ENCODE results near the gene CAP2. TPM values are rescaled to one million over a fixed set of nuclear protein-coding genes. Genes with fewer than 3 reads are reported as not detected.

Gene CAP2
- total RNA-seq, 1 experiment from 2014 or later: 11.5 TPM

DNA sequence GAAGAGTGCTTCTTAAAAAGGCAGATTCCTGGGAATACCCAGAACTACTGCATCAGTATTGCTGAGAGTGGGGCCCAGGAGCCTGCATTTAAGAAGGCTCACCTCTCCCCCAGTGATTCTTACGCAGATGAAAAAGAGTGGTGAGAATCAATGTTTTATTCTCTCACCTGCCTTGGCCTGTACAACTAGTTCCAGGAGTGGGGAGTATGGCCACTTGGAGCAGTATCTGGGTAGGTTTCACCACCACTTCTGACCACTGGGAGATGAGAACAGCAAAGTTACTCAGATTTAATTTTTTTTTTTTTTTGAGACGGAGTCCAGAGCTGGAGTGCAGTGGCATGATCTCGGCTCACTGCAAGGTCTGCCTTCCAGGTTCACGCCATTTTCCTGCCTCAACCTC lies 16.9 kb downstream of the CAP2 start:
- H3K9me3 ChIP-seq (ENCODE audit: control insufficient read depth, low read depth, low read length): no peaks in the 10 kb centered on the region
- Mint-ChIP-seq H3K9me3 (peaks cover 16% of the 10 kb centered on the region in 2 experiments), H3K27me3 (ENCODE audit: low read depth) (no peaks in the 10 kb centered on the region), H3K4me1 (peaks cover 11 to 13% of the 10 kb centered on the region in 2 experiments), H3K27ac (no peak overlapping the region), H3K36me3 (ENCODE audit: insufficient read depth in 1 of 3, low read depth in 3 of 3) (peaks cover 11 to 19% (median 15%) of the 10 kb centered on the region in 3 experiments; a peak in 6 of 7 replicates), H3K4me3 (no peak overlapping the region)
- no peak overlapping the region for H2AFZ ChIP-seq (ENCODE audit: low read length)
- H3K27ac ChIP-seq (ENCODE audit: insufficient read length, low read depth, low read length): no peak overlapping the region
- H3T11ph ChIP-seq (ENCODE audit: low read length): no peak overlapping the region
- no peak overlapping the region for H3K4ac ChIP-seq (ENCODE audit: low read depth, low read length)
- no peak overlapping the region for H4K91ac ChIP-seq (ENCODE audit: insufficient read length, low read depth, low read length)
- no peak overlapping the region for H4K5ac ChIP-seq (ENCODE audit: insufficient read length, low read depth, low read length)
- no peaks in the 10 kb centered on the region for H3K27me3 ChIP-seq (ENCODE audit: insufficient read depth, low read length)
- no peak overlapping the region for H3K56ac ChIP-seq (ENCODE audit: insufficient read length, low read depth, low read length)
- H2BK12ac ChIP-seq (ENCODE audit: insufficient read length, low read depth, low read length): no peak overlapping the region
- H4K8ac ChIP-seq (replicated peaks; ENCODE audit: insufficient read length, low read depth, low read length): no peak overlapping the region
- H4K20me1 ChIP-seq (ENCODE audit: control insufficient read depth, insufficient read depth, insufficient read length): no peaks in the 10 kb centered on the region
- no CpG with 5 or more reads among the region's 4 CpGs for WGBS (ENCODE audit: extremely low coverage, insufficient read length, low lambda C conversion rate)
- no peak overlapping the region for H3K9ac ChIP-seq (ENCODE audit: extremely low read depth, insufficient read length, low read length)
- no peaks in the 10 kb centered on the region; the same call in 1 of the 2 replicates for H3K4me1 ChIP-seq (ENCODE audit: insufficient read depth, low read length)
- H3K14ac ChIP-seq (ENCODE audit: insufficient read depth, low read length): no peak overlapping the region
- H3K18ac ChIP-seq (ENCODE audit: insufficient read length, low read depth, low read length): no peak overlapping the region
- H2BK120ac ChIP-seq (ENCODE audit: low read depth, low read length, poor library complexity, severe bottlenecking): no peak overlapping the region
- H3K79me2 ChIP-seq (ENCODE audit: insufficient read depth, low read length): no peaks in the 10 kb centered on the region
- no peak overlapping the region for H2BK15ac ChIP-seq (ENCODE audit: low read depth, low read length)
- H2BK5ac ChIP-seq (ENCODE audit: insufficient read length, low read length): no peak overlapping the region
- H3K23ac ChIP-seq (ENCODE audit: insufficient read length, low read depth, low read length): no peak overlapping the region
- TF ChIP-seq, protein P1, sequence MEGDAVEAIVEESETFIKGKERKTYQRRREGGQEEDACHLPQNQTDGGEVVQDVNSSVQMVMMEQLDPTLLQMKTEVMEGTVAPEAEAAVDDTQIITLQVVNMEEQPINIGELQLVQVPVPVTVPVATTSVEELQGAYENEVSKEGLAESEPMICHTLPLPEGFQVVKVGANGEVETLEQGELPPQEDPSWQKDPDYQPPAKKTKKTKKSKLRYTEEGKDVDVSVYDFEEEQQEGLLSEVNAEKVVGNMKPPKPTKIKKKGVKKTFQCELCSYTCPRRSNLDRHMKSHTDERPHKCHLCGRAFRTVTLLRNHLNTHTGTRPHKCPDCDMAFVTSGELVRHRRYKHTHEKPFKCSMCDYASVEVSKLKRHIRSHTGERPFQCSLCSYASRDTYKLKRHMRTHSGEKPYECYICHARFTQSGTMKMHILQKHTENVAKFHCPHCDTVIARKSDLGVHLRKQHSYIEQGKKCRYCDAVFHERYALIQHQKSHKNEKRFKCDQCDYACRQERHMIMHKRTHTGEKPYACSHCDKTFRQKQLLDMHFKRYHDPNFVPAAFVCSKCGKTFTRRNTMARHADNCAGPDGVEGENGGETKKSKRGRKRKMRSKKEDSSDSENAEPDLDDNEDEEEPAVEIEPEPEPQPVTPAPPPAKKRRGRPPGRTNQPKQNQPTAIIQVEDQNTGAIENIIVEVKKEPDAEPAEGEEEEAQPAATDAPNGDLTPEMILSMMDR (conservative IDR thresholded peaks at IDR 0.05): no peak
- H2AK5ac ChIP-seq (ENCODE audit: insufficient read length, low read length): no peak overlapping the region
- H3K23me2 ChIP-seq (ENCODE audit: insufficient read length, low read depth, low read length, poor library complexity, severe bottlenecking): no peaks in the 10 kb centered on the region
- DNase-seq: no peak
- no peak overlapping the region for H3K4me2 ChIP-seq (ENCODE audit: insufficient read depth, insufficient read length, low read length)
- no peak overlapping the region for H2BK20ac ChIP-seq (ENCODE audit: low read depth, low read length, poor library complexity, severe bottlenecking)
- no peaks in the 10 kb centered on the region for H3K79me1 ChIP-seq (ENCODE audit: insufficient read depth, low read depth, low read length, poor library complexity, severe bottlenecking)
